ENCODE measurements around the gene FUT8.

DNA sequence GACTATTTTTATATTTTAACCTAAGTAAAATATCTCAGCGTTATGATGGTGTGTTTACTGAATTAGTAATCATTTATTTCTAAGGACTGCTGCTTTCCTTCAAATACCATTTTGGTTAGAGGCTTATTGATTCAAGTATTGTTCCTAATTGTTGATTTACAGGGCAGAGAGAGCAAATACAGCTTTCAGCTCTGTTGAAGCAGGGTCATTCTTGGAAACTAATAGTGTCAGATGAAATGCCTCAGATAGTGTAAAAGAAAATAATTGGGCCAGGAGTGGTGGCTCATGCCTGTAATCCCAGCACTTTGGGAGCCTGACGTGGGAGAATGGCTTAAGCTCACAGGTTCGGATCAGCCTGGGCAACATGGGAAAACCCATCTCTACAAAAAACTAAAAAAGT lies 249.3 kb downstream of the FUT8 start:
- TF ChIP-seq TCF4 (CRISPR knock-in tag; IDR thresholded peaks at IDR 0.05; ENCODE audit: borderline replicate concordance) (no peak), PPARA (CRISPR knock-in tag; IDR thresholded peaks at IDR 0.05; ENCODE audit: borderline replicate concordance) (no peak), ZC3H10 (CRISPR knock-in tag; IDR thresholded peaks at IDR 0.05) (no peak), ZFP3 (CRISPR knock-in tag; IDR thresholded peaks at IDR 0.05) (no peak), OSR1 (CRISPR knock-in tag; IDR thresholded peaks at IDR 0.05) (no peak), ZNF565 (CRISPR knock-in tag; conservative IDR thresholded peaks at IDR 0.05; ENCODE audit: low read depth) (no peak), CSDC2 (CRISPR knock-in tag; IDR thresholded peaks at IDR 0.05) (no peak)
- TF ChIP-seq, protein P1, sequence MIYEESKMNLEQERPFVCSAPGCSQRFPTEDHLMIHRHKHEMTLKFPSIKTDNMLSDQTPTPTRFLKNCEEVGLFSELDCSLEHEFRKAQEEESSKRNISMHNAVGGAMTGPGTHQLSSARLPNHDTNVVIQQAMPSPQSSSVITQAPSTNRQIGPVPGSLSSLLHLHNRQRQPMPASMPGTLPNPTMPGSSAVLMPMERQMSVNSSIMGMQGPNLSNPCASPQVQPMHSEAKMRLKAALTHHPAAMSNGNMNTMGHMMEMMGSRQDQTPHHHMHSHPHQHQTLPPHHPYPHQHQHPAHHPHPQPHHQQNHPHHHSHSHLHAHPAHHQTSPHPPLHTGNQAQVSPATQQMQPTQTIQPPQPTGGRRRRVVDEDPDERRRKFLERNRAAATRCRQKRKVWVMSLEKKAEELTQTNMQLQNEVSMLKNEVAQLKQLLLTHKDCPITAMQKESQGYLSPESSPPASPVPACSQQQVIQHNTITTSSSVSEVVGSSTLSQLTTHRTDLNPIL (CRISPR knock-in tag; IDR thresholded peaks at IDR 0.05; ENCODE audit: low read depth), result no peak
- TF ChIP-seq, protein P2, sequence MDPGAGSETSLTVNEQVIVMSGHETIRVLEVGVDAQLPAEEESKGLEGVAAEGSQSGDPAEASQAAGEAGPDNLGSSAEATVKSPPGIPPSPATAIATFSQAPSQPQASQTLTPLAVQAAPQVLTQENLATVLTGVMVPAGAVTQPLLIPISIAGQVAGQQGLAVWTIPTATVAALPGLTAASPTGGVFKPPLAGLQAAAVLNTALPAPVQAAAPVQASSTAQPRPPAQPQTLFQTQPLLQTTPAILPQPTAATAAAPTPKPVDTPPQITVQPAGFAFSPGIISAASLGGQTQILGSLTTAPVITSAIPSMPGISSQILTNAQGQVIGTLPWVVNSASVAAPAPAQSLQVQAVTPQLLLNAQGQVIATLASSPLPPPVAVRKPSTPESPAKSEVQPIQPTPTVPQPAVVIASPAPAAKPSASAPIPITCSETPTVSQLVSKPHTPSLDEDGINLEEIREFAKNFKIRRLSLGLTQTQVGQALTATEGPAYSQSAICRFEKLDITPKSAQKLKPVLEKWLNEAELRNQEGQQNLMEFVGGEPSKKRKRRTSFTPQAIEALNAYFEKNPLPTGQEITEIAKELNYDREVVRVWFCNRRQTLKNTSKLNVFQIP (CRISPR knock-in tag; IDR thresholded peaks at IDR 0.05; ENCODE audit: borderline replicate concordance, low read depth), result no peak
